Chondrocyte (in vitro differentiated cells): ENCODE data around the gene ATP8B4. TPM values are rescaled to one million over a fixed set of nuclear protein-coding genes. Genes with fewer than 3 reads are reported as not detected.

ENCODE experiments used
- DNase-seq: peaks from one replicate; pipeline ENCODE4 v3.0.0; 2021; ENCODE audit warnings: mixed read lengths, low spot score
- H3K27ac Mint-ChIP-seq: one replicate; pipeline ENCODE4 v1.8.0; 2021; ENCODE audit warnings: mild to moderate bottlenecking, moderate library complexity, mixed read lengths; ENCODE audit not compliant: unreplicated experiment
- H3K27me3 Mint-ChIP-seq: 2 replicates; pipeline ENCODE4 v1.8.0; 2021; ENCODE audit warnings: low read depth, mixed read lengths
- H3K36me3 Mint-ChIP-seq: 2 replicates; pipeline ENCODE4 v1.8.0; 2021; ENCODE audit warnings: low read depth, mixed read lengths
- H3K4me1 Mint-ChIP-seq: 2 replicates; pipeline ENCODE4 v1.8.0; 2021; ENCODE audit warnings: low read depth, mild to moderate bottlenecking, mixed read lengths
- H3K4me3 Mint-ChIP-seq: one replicate; pipeline ENCODE4 v1.8.0; 2021; ENCODE audit warnings: mild to moderate bottlenecking, moderate library complexity, mixed read lengths; ENCODE audit not compliant: unreplicated experiment
- H3K9me3 Mint-ChIP-seq: 2 replicates; pipeline ENCODE4 v1.8.0; 2021; ENCODE audit warnings: low read depth, mixed read lengths
- total RNA-seq: library from RNA; stranded (reverse); gene quantifications from 3 replicates; pipeline ENCODE4 v1.2.1, GENCODE V29; 2021
- TF ChIP-seq, protein P1 (sequence below): fragments of 200-600 bp; sonication (generic); IDR thresholded peaks from 2 replicates; pipeline ENCODE4 v1.5.0; 2021; ENCODE audit warnings: antibody characterized with exemption, mild to moderate bottlenecking, moderate library complexity

ATP8B4 gene
- total RNA-seq, 1 donor from 2014 or later: not detected

GRCh38 chr15:49908236-49908932 lies 210.6 kb downstream of the ATP8B4 start:
- Mint-ChIP-seq H3K27ac (no peak overlapping the region), H3K4me1 (peaks cover 6% of the 10 kb centered on the region), H3K27me3 (peaks cover 7% of the 10 kb centered on the region), H3K9me3 (peaks cover 22% of the 10 kb centered on the region), H3K36me3 (peaks cover 5% of the 10 kb centered on the region), H3K4me3 (no peak overlapping the region)
- TF ChIP-seq, protein P1, sequence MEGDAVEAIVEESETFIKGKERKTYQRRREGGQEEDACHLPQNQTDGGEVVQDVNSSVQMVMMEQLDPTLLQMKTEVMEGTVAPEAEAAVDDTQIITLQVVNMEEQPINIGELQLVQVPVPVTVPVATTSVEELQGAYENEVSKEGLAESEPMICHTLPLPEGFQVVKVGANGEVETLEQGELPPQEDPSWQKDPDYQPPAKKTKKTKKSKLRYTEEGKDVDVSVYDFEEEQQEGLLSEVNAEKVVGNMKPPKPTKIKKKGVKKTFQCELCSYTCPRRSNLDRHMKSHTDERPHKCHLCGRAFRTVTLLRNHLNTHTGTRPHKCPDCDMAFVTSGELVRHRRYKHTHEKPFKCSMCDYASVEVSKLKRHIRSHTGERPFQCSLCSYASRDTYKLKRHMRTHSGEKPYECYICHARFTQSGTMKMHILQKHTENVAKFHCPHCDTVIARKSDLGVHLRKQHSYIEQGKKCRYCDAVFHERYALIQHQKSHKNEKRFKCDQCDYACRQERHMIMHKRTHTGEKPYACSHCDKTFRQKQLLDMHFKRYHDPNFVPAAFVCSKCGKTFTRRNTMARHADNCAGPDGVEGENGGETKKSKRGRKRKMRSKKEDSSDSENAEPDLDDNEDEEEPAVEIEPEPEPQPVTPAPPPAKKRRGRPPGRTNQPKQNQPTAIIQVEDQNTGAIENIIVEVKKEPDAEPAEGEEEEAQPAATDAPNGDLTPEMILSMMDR: no peak
- DNase-seq: no peak

DNA sequence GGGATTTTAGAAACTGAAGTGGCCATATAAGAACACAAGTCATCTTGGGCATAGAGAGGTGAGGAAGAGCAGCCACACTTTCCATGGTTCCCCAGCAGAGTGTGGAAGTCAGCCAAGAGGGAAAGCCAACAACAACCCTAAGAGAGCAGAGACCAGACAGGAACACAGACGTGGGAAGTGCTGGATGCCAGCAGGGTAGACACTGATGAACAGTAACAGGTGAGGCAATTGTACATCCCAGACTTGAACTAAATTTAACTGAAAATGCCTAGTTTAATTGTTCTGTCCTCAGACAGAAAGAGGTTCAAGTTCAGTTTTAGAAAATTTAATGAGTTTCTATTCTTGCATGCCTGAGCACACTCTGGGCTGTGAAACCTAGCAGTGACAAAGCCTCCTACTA lies 212.1 kb downstream of the ATP8B4 start:
- peaks cover 14% of the 10 kb centered on the region for H3K9me3 Mint-ChIP-seq
- TF ChIP-seq, protein P1: no peak
- no peak overlapping the region for H3K4me3 Mint-ChIP-seq
- peaks cover 4% of the 10 kb centered on the region for H3K27me3 Mint-ChIP-seq
- no peak overlapping the region for H3K27ac Mint-ChIP-seq
- H3K36me3 Mint-ChIP-seq: peaks cover 4% of the 10 kb centered on the region
- peaks cover 21% of the 10 kb centered on the region for H3K4me1 Mint-ChIP-seq
- DNase-seq: no peak

DNA sequence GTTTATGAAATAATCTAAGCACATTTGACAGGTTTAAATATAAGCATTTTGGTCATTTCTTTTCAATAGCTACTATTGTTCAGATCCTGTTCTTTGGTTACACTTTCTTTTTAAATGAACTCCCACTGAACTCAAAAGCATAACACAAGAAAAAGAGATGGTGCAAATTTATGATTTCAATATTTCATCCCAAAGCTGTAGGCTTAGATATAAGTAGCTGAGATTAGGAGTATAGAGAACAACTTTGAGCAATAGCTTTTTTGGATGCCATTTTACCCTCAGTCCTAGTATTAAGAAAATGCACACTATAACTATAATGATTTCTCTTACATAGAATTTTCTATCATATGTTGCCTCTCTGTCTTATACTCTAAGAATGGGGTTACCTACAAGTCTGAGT lies 213.8 kb downstream of the ATP8B4 start:
- peaks cover 2% of the 10 kb centered on the region for H3K36me3 Mint-ChIP-seq
- H3K9me3 Mint-ChIP-seq: peaks cover 4% of the 10 kb centered on the region
- DNase-seq: no peak
- H3K27me3 Mint-ChIP-seq: no peaks in the 10 kb centered on the region
- peaks cover 30% of the 10 kb centered on the region for H3K4me1 Mint-ChIP-seq
- TF ChIP-seq, protein P1: no peak
- H3K27ac Mint-ChIP-seq: no peak overlapping the region
- no peak overlapping the region for H3K4me3 Mint-ChIP-seq

GRCh38 chr15:49904296-49904695 lies 214.7 kb downstream of the ATP8B4 start:
- no peak overlapping the region for H3K27ac Mint-ChIP-seq
- H3K4me1 Mint-ChIP-seq: peaks cover 30% of the 10 kb centered on the region
- no peaks in the 10 kb centered on the region for H3K36me3 Mint-ChIP-seq
- no peaks in the 10 kb centered on the region for H3K27me3 Mint-ChIP-seq
- H3K4me3 Mint-ChIP-seq: no peak overlapping the region
- DNase-seq: no peak
- TF ChIP-seq, protein P1: no peak
- H3K9me3 Mint-ChIP-seq: no peaks in the 10 kb centered on the region

- Mint-ChIP-seq H3K36me3 (no peaks in the 10 kb centered on the region), H3K4me1 (peaks cover 30% of the 10 kb centered on the region), H3K9me3 (no peaks in the 10 kb centered on the region), H3K27ac (peak overlapping the region; percentile 89), H3K4me3 (no peak overlapping the region), H3K27me3 (no peaks in the 10 kb centered on the region)
- TF ChIP-seq, protein P1: peak; percentile 51
- no peak for DNase-seq
Measured at GRCh38 chr15:49902685-49903501, 216.1 kb downstream of the ATP8B4 start.
